ENCODE data around the gene DESI2. TPM values are rescaled to one million over a fixed set of nuclear protein-coding genes. Genes with fewer than 3 reads are reported as not detected.

DESI2 gene
- total RNA-seq, 1 donor from 2014 or later, result 24.7 TPM

- intact Hi-C loops (cut with micrococcal nuclease), result no loop called here
Observed at GRCh38 chr1:244751271-244751895, 98.5 kb downstream of the DESI2 start.

DNA sequence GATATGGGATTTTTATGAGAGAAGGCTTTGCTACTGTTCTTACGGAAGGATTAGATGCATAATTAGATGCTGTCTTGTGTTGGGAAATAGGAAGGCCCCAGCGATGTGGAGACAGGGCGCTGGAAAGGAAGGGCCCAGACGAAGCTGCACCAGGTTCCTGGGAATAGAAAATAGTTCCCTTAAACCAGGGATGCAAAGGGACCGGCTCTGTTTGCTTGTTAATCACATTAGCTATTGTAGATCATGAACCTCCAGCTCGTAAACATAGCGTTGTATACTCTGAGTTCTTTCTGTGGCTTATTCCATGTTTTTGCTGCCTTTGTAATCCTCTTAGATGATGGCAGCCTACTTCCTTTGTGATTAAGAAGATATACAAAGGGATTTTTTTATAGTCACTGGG, 102.7 kb downstream of the DESI2 start:
- intact Hi-C loops (cut with micrococcal nuclease), result no loop called here

DNA sequence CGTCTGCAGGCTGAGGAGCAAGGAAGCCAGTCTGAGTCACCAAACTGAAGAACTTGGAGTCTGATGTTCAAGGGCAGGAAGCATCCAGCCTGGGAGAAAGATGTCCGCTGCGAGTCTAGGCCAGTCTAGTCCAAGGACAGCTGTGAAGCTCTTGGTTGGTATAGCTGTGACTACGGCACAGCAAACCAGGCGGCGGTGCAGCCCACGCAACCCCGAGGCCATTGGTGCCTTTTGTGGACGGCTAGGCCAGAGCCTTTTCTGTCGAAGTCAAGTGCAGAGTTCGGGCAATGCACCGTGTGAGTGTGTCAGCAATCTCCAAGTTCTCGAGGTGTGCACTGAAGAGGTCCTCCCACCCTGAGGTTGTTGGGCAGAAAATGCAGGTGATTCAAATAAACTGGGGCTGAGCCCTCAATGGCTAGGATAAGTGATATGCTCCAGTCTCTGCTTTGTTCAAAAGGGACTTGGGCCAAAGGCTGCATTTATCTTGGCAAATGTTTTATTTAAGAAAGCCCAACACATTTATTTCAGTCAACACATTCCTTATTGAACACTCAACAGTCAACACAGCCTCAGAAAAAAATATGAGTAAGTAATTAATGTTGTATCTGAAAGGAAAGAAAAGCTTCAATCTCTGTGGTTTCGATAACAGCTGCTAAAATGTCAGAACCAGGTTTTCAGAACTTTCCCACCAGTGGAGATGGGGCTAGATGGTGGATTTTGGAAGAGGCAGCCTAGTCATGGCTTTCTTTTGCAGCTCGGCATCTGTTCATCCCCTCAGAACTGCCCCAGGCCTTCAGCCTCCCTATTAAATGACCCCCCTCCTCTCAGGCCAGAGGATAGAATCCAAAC, 104.4 kb downstream of the DESI2 start:
- intact Hi-C loops (cut with micrococcal nuclease), result no loop called here

Other genes starting within 250 kb of the DESI2 start
- gene ADSS2, start 201.2 kb upstream of the DESI2 start, total RNA-seq, result 55.5 and 58.4 TPM in 2 replicates
- gene CATSPERE, start 191.9 kb upstream of the DESI2 start, total RNA-seq, result 0.32 and 0.68 TPM in 2 replicates
- gene COX20, start 182.5 kb downstream of the DESI2 start, total RNA-seq, result 19.6 and 22.2 TPM in 2 replicates
- 412 and 418 TPM in 2 replicates for gene HNRNPU, start 211.4 kb downstream of the DESI2 start, total RNA-seq